ENCODE results near the gene FOXP1. TPM values are rescaled to one million over a fixed set of nuclear protein-coding genes. Genes with fewer than 3 reads are reported as not detected.

The FOXP1 gene
- total RNA-seq, 1 experiment from 2014 or later: 75.3 TPM

- H3K4me2 ChIP-seq (ENCODE audit: insufficient read depth, insufficient read length, low read length): no peak overlapping the region
- H3K9me3 Mint-ChIP-seq: no peaks in the 10 kb centered on the region
- no peak overlapping the region for H3K14ac ChIP-seq (ENCODE audit: insufficient read depth, low read length)
- H3K27ac Mint-ChIP-seq: no peak overlapping the region
- H2AK5ac ChIP-seq (ENCODE audit: insufficient read length, low read length): no peak overlapping the region
- H2BK5ac ChIP-seq (ENCODE audit: insufficient read length, low read length): no peak overlapping the region
- no peak overlapping the region for H3K9ac ChIP-seq (ENCODE audit: extremely low read depth, insufficient read length, low read length)
- no peak overlapping the region for H4K5ac ChIP-seq (ENCODE audit: insufficient read length, low read depth, low read length)
- H4K20me1 ChIP-seq (ENCODE audit: control insufficient read depth, insufficient read depth, insufficient read length): no peaks in the 10 kb centered on the region
- H3K23ac ChIP-seq (ENCODE audit: insufficient read length, low read depth, low read length): no peak overlapping the region
- no peak overlapping the region for H2BK20ac ChIP-seq (ENCODE audit: low read depth, low read length, poor library complexity, severe bottlenecking)
- H4K8ac ChIP-seq (replicated peaks; ENCODE audit: insufficient read length, low read depth, low read length): no peak overlapping the region
- TF ChIP-seq, protein P1, sequence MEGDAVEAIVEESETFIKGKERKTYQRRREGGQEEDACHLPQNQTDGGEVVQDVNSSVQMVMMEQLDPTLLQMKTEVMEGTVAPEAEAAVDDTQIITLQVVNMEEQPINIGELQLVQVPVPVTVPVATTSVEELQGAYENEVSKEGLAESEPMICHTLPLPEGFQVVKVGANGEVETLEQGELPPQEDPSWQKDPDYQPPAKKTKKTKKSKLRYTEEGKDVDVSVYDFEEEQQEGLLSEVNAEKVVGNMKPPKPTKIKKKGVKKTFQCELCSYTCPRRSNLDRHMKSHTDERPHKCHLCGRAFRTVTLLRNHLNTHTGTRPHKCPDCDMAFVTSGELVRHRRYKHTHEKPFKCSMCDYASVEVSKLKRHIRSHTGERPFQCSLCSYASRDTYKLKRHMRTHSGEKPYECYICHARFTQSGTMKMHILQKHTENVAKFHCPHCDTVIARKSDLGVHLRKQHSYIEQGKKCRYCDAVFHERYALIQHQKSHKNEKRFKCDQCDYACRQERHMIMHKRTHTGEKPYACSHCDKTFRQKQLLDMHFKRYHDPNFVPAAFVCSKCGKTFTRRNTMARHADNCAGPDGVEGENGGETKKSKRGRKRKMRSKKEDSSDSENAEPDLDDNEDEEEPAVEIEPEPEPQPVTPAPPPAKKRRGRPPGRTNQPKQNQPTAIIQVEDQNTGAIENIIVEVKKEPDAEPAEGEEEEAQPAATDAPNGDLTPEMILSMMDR (conservative IDR thresholded peaks at IDR 0.05): no peak
- H3K27me3 ChIP-seq (ENCODE audit: insufficient read depth, low read length): no peaks in the 10 kb centered on the region
- H2BK15ac ChIP-seq (ENCODE audit: low read depth, low read length): no peak overlapping the region
- H3K79me1 ChIP-seq (ENCODE audit: insufficient read depth, low read depth, low read length, poor library complexity, severe bottlenecking): no peaks in the 10 kb centered on the region
- no peak overlapping the region for H3K27ac ChIP-seq (ENCODE audit: insufficient read length, low read depth, low read length)
- no peaks in the 10 kb centered on the region for H3K27me3 Mint-ChIP-seq (ENCODE audit: low read depth)
- no peaks in the 10 kb centered on the region for H3K23me2 ChIP-seq (ENCODE audit: insufficient read length, low read depth, low read length, poor library complexity, severe bottlenecking)
- WGBS (ENCODE audit: extremely low coverage, insufficient read length, low lambda C conversion rate): no CpG with 5 or more reads among the region's 3 CpGs
- no peak overlapping the region for H2BK120ac ChIP-seq (ENCODE audit: low read depth, low read length, poor library complexity, severe bottlenecking)
- H3K36me3 Mint-ChIP-seq (ENCODE audit: insufficient read depth in 1 of 3, low read depth in 3 of 3): no peaks in the 10 kb centered on the region
- no peak overlapping the region for H2BK12ac ChIP-seq (ENCODE audit: insufficient read length, low read depth, low read length)
- no peak for DNase-seq
- H4K91ac ChIP-seq (ENCODE audit: insufficient read length, low read depth, low read length): no peak overlapping the region
- H3K4me1 Mint-ChIP-seq: peaks cover 11 to 12% of the 10 kb centered on the region in 2 experiments
- H3K79me2 ChIP-seq (ENCODE audit: insufficient read depth, low read length): no peaks in the 10 kb centered on the region
- H3K4ac ChIP-seq (ENCODE audit: low read depth, low read length): no peak overlapping the region
- H3K4me3 Mint-ChIP-seq: no peak overlapping the region
- no peaks in the 10 kb centered on the region for H3K4me1 ChIP-seq (ENCODE audit: insufficient read depth, low read length)
- H2AFZ ChIP-seq (ENCODE audit: low read length): no peak overlapping the region
- no peak overlapping the region for H3T11ph ChIP-seq (ENCODE audit: low read length)
- no peak overlapping the region for H3K56ac ChIP-seq (ENCODE audit: insufficient read length, low read depth, low read length)
- no peak overlapping the region for H3K18ac ChIP-seq (ENCODE audit: insufficient read length, low read depth, low read length)
- no peaks in the 10 kb centered on the region for H3K9me3 ChIP-seq (ENCODE audit: control insufficient read depth, low read depth, low read length)
These were observed 184.1 kb downstream of the FOXP1 start for GRCh38 chr3:71399478-71399877.

Measured in H9 (cell line).